GM19025 (cell line): ENCODE data around the gene CELA3A.
"Not testable (repeated sequence)": the region's sequence is repeated elsewhere in the genome, so short reads cannot be mapped to it uniquely, and the experiment has no call there.

Source experiments
- ATAC-seq: cut with Tn5 transposase; IDR thresholded peaks from one replicate; pipeline ENCODE4 v1.9.1; 2021; ENCODE audit warnings: mild to moderate bottlenecking, low read depth, moderate library complexity; ENCODE audit not compliant: unreplicated experiment

The CELA3A gene

GRCh38 chr1:22001409-22001808, at the start of gene CELA3A:
CELA3A (plus strand) TSS chr1:22001657; CDS start chr1:22001675, 18 bp downstream.
- no peak for ATAC-seq

DNA sequence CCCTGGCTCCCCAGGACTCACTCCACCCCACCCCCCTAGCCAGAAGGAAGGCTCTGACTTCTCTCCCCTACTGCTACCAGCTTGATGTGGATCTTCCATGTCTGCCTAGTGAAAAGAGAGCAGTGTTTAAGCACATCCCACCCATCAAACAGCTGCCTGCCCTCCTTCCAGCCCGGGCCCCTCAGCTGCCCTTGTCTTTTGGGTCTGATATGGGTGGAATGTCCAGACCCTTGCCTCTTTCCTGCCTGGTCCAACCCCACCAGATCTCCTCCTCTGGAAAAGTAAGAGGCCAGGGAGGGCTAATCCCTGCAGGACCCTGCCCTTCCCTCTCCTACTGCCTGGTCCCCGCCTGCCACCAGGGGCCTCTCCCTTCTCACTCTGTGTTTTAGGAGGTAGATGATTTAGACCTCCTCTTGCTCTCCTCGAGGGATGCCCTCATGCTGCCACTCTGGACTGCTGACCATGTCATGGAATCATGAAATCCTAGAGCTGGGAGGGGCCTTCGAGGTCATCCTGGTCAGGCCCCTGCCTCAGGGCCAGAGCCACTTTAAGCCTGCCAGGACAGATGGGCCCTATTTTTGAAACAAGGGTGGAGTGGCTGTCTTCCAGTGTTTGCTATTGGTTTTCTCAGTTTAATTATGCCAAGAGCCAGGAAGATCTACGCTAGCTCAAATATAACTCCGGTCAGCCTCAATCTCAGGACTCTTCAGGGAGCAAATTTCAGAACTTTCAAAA, 48.5 kb upstream of the CELA3A start:
- no peak for ATAC-seq

DNA sequence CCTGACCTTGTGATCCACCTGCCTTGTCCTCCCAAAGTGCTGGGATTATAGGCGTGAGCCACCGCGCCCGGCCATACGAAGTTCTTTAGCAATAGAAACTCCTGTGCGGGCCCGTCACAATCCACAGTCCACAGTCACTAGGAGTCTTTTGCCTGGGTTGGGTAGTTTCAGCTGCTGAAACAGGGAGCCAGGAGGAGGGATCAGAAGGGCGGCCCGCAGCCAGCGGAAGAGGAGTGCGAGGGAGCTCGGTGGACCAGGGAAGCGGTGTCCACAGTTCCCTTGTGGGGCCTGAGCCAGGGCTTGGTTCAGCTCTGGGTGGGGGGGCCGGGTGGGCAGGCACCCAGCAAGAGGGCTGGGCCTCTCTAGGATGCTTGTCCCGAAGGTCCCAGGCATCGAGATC, 46.4 kb upstream of the CELA3A start:
- ATAC-seq, result no peak

DNA sequence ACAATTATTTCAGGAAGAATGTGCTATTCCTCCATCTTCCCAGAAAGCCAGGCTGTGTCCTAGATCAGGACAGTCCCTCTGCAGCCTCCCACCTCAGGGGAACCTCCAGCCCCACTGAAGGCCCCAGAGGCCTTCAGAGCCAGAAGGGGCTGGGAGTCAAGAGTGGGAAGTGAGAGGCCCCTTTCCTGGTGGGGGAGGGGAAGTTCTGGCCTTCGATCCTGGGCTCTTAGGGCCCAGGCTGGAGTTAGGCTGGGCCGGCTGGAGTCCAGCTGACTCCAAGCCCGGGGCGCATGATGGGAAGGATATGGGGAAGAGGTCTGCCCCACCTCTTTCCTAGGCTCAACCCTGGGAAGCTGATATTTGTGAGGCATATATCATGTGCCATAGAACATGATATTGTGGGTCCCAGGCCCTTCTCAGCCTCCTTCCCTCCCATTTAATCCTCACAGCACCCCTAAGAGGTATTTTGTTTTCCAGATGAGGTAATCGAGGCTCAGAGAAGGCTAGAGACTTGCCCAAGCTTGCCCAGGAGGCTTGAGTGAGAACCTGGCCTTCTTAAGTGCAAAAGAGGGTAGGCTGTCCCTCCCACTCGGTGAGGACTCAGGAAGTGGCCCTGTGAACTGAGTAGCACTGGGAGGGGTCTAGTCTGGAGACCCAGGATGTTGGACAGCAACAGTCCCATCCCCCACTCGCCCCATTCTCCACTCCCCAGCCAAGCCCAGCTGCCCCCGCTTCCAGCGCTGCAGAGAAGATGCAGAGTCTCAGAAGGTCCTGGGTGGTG, 45.8 kb upstream of the CELA3A start:
- ATAC-seq, result no peak

DNA sequence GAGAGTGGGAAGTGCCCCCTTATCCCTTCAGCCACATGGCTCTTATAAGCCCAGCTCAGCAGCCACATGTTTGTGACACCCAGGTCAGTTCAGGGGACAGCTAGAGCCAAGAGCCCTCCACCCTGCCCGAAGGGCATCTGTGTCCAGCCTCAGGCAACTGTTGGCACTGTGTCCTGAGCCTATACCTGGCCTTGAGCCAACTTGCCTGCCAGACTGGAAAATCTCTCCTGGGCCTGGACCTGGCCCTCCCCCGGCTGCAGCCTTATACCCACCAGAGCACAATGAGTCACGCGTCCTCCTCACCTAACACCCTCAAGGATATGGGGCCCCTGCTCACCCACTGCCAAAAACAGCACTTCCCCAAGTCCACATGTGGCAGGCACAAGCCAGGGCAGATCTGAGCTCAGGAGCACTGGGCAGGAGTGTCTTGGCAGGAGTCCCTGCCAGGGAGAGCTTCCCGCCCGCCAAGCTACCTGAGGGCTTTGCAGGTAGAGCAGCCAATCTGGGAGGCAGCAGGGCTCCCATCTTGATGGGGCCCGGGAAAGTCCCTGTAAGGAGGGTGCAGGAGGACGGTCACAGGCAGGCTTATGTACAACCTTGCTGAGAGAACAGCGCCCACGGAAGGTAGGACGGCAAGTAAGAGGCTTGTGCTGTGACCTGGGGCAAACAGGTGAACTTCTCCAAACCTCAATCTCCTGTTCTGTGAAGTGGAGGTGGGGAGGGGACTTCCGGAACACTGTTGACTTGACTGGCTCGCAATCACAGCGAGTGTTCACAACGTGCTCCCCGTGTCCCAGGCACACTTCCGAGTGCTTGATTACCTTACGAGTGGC, 44.5 kb upstream of the CELA3A start:
- ATAC-seq, result no peak

DNA sequence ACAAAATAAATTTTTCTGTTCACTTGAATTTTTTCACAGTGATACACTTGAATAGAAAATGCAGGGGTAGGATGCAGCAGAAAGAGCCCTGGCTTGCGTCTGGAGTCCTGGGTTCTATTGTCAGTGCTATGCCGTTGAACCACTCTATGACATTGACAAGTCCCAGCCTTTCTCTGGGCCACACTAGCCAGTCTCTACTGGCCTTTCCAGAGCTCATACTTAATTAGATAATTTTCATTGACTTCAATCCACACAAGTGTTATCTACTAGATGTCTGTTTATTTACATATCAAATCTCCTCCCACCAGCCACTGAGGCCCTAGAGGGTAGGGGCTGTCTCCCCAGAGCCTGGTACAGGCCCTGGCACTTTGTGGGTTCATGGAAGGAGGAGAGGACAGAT, 40.1 kb upstream of the CELA3A start:
- no peak for ATAC-seq

GRCh38 chr1:21961799-21962198, 39.7 kb upstream of the CELA3A start:
- ATAC-seq, result no peak

- no peak for ATAC-seq
Observed at GRCh38 chr1:21963477-21964217, 37.8 kb upstream of the CELA3A start.

- ATAC-seq, result no peak
Observed at GRCh38 chr1:21966247-21967000, 35.0 kb upstream of the CELA3A start.

GRCh38 chr1:21967216-21967615, 34.2 kb upstream of the CELA3A start:
- not testable (repeated sequence) for ATAC-seq

- not testable (repeated sequence) for ATAC-seq
Observed at GRCh38 chr1:21969066-21969465, 32.4 kb upstream of the CELA3A start.

GRCh38 chr1:21970523-21970922, 30.9 kb upstream of the CELA3A start:
- ATAC-seq, result not testable (repeated sequence)

GRCh38 chr1:21972973-21973441, 28.4 kb upstream of the CELA3A start:
- not testable (repeated sequence) for ATAC-seq

DNA sequence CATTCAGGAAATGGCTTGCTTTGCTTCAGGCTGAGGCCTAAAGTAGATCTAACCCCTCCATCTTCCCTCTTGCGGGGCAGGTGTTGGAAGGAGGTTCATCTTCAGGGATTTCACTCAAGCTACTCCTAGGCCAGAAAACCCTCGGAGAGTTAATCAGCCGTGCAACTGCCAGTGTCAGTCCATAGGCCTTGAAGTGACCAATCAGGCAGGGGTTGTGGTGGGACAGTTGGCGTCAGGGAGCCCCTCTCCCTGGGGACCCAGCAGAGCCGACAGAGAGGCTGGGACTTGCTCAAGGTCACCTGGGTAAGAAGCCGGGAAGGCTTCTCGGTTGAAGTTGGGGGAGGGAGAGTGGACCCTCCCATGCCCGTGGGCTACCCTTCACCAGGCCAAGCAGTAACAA, 27.5 kb upstream of the CELA3A start:
- ATAC-seq, result not testable (repeated sequence)

DNA sequence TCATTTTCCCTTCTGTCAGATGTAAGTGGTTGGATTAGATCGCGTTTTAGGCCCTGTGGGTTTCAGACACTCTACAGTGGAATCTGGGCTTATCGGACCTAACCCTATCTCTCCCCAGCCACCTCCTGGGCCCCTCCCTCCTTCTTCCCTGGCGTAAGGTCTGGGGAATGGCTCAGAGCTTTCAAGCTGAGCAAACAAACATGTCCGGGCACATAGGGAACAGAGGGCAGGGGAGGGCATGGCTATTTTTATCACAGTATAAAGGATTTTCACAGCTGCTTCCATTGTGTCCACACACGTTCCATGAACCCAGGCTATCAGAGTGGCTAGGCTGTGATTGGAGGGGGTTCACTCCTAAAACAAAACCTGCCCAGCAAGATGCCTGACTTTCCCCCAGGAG, 26.8 kb upstream of the CELA3A start:
- not testable (repeated sequence) for ATAC-seq

DNA sequence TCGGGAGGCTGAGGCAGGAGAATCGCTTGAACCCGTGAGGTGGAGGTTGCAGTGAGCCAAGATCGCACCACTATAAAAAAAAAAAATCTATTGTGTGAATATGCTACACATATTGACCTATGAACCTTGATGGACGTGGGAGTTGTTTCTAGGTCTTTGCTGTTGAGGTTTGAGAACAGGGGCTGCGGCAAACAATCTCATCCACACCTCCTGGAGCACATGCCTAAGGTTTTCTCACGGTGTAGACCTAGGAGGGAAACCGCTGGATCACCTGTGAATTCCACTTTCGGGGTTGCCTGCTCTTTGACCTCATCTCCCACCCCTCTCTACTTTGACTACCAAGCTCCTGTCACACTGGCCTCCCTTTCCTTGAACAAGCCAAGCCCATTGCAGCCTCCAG, 26.2 kb upstream of the CELA3A start:
- ATAC-seq, result not testable (repeated sequence)

DNA sequence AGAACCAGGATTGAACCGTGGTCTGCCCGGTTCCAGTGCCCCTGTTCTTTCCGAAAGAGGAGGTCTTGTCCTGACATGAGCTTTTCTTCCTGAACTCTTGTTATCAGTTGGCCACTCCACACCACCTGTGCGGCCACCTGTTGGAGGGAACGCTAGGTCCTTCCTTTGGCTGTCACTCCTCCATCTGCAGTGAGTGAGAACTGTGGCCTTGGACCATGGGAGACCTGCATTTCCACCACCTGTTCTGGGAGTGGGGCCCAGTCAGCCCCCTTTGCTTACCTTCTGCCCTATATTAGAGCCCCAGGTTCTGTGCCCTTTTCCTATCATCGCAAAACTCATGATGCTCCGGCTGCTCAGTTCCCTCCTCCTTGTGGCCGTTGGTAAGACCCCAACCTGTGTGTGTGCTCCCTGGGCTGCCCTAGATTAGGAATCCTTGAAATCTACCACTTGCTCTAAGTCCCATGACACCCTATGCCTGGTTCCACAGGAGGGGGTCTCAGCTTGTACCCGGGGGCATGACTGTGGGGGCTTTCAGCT, 24.7 kb upstream of the CELA3A start, which contains the start of gene CELA3B:
TSS of gene CELA3B (plus strand) at position 320 of the 537 bp plus-strand sequence. CDS start at position 338, 18 bp downstream.
- not testable (repeated sequence) for ATAC-seq

GRCh38 chr1:21978209-21978608, 23.2 kb upstream of the CELA3A start:
- ATAC-seq, result not testable (repeated sequence)
